Fibroblast of mammary gland (primary cell): ENCODE measurements around the gene ENTR1.

Source experiments
- DNase-seq: peaks from one replicate; pipeline ENCODE4 v3.0.0-alpha.2; 2010; ENCODE audit warnings: low read depth
- H3K4me3 ChIP-seq: 2 replicates; pipeline ENCODE4 v1.5.1; 2011; ENCODE audit warnings: low read depth, mild to moderate bottlenecking, low read length, moderate library complexity; ENCODE audit not compliant: control insufficient read depth
- CTCF ChIP-seq: conservative IDR thresholded peaks from 2 replicates; pipeline ENCODE4 v1.5.1; 2011; ENCODE audit warnings: low read depth, low read length, inconsistent platforms; ENCODE audit not compliant: control insufficient read depth, insufficient read depth

Gene ENTR1

DNA sequence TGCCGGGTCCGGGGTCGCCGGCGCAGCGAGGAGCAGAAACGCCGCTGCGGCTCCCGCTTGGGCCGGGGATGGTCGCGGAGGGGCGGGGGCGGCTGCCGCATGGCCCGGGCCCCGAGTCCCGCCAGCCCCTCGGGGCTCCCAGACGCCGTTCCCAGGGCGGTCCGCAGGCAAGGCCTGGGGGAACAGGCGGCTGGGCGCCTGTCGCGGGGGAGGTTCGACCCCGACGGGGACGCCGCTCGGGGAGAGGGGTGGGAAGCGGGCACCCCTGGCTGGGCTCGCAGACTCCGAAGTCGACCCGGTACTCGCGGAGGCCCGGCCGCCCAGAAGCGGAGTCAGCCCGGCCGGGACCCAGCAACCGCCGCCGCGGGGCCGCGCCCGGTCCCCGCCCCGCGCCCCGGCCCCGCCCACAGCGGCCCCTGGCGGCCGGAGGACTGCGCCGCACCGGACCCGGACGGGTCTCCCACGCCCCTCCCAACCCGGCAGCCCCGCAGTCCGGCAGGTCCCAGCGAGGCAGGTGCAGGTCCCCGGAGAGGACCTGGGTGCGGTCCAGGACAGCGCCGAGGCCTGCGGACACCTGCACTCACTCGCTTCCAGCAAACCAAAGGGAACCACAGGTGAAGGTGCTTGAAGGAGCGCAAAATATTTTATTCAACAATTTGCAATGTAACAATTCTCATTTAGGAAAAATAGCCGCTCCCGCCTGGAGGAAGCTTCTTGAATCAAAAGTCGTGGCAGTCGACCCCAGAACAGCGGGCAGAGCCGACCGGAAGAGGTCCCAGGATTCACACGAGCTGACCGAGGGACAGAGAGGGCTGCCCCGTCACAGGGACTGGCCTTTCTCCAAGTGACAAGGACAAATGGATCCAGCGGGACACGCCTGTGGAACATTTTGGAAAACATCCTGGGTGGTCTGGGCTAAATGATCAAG lies 29.3 kb upstream of the ENTR1 start, which contains the start of gene INPP5E:
Gene INPP5E, minus strand, starts transcription at position 365 of the 928 bp plus-strand sequence. CDS start 426 bp downstream, outside the sequence.
- peak within 1 kb of the TSS; percentile 65 for H3K4me3 ChIP-seq
- peak; percentile 53 for DNase-seq
- TF ChIP-seq CTCF = no peak

DNA sequence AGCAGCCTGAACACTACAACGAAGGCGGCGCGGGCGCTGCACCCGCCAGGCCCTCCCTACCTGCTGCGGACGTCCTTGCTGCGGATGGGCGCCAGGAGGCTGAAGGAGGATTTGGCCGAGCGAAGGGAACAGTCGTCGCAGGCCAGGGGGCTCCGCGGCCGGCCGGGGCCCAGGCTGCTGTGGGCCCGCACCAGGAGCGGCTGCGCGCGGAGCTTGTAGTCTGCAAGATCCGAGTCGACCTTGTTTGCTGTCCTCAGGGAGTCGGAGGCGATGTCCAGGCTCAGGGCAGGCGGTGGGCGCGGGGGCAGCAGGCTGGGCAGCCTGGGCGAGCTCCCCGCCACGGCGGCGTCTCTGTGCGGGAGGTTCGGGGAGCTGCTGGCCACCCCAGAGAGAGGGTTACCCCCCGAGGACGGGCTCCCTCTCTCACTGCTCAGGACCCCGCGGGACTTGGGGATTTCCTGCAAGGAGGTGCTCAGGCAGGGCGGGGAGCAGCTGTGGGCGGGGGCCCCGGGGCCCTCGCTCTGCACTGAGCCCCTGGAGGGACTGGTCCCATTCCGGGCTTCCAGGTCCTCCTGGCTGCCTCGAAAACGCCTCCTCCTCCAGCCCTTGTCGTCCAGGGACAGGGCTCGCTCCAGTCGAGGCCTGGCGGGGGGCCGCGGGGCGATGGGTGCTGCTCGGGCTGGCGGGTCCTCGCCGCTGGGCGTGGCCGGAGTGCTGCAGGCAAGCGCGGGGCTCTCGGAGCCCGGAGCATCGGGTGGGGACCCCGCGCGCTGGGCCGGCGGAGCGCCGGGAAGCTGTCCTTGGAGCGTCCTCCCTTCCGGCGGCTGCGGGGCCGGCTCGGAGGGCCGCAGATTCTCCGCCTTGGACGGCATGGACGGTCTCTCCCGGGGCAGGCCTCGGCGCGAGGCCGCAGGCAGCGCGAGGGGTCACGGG lies 28.4 kb upstream of the ENTR1 start:
- no peak for DNase-seq
- no peak for TF ChIP-seq CTCF
- peak overlapping the region; percentile 65 for H3K4me3 ChIP-seq

GRCh38 chr9:136437839-136438547 lies 27.6 kb upstream of the ENTR1 start:
- DNase-seq = peak; percentile 48
- peak overlapping the region; percentile 65 for H3K4me3 ChIP-seq
- TF ChIP-seq CTCF = no peak

DNA sequence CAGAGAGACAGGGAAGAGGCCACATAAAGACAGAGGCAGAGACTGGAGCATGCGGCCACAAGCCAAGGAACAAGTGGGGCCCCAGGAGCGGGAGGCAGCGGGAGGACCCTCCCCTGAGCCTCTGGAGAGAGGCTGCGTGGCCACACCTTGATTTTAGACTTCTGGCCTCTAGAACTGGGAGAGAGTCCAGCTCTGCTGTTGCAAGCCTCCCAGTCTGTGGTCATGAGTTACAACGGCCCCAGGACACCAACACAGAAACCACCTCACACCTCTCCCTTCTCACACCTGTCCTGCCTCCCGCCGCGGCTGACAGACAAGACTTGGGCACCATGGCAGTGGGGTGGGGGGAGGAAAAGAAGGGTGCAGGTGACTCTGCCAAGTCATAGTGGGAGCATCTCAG lies 27.0 kb upstream of the ENTR1 start:
- TF ChIP-seq CTCF = no peak
- DNase-seq = peak; percentile 64
- H3K4me3 ChIP-seq = peak overlapping the region; percentile 65

GRCh38 chr9:136436055-136436634 lies 25.7 kb upstream of the ENTR1 start:
- no peak for DNase-seq
- TF ChIP-seq CTCF = no peak
- no peak overlapping the region for H3K4me3 ChIP-seq

GRCh38 chr9:136434580-136435169 lies 24.3 kb upstream of the ENTR1 start:
- no peak for DNase-seq
- no peak overlapping the region for H3K4me3 ChIP-seq
- TF ChIP-seq CTCF = no peak
